Right forelimb (tissue), 1 donor: ENCODE data around the gene SLC43A2.
A peak's percentile ranks its signal among the peaks of the same experiment; 100 is the strongest.
"Not testable (repeated sequence)": the region's sequence is repeated elsewhere in the genome, so short reads cannot be mapped to it uniquely, and the experiment has no call there.

ENCODE experiments used
- DNase-seq: peaks from one replicate; pipeline ENCODE4 v3.0.0-alpha.2; 2018

The SLC43A2 gene

GRCh38 chr17:1627982-1628855 lies at the start of gene SLC43A2:
Gene SLC43A2 (minus strand): TSS chr17:1628834. CDS start chr17:1627874, 960 bp downstream.
- DNase-seq = peak; percentile 85

- DNase-seq = no peak
These were observed 47.8 kb upstream of the SLC43A2 start for GRCh38 chr17:1676401-1676800.

- no peak for DNase-seq
These were observed 44.6 kb upstream of the SLC43A2 start for GRCh38 chr17:1673041-1673785.

- not testable (repeated sequence) for DNase-seq
These were observed 35.3 kb upstream of the SLC43A2 start for GRCh38 chr17:1663934-1664333.

- DNase-seq = no peak
These were observed 32.4 kb upstream of the SLC43A2 start for GRCh38 chr17:1661045-1661444.

- no peak for DNase-seq
These were observed 29.5 kb upstream of the SLC43A2 start for GRCh38 chr17:1658100-1658499.

- DNase-seq = no peak
These were observed 25.1 kb upstream of the SLC43A2 start for GRCh38 chr17:1653735-1654134.

GRCh38 chr17:1652794-1653193 lies 24.2 kb upstream of the SLC43A2 start:
- DNase-seq = not testable (repeated sequence)

- DNase-seq = no peak
These were observed 22.9 kb upstream of the SLC43A2 start for GRCh38 chr17:1651559-1651844.

GRCh38 chr17:1650731-1651558 lies 22.3 kb upstream of the SLC43A2 start:
- DNase-seq = no peak

GRCh38 chr17:1649844-1650501 lies 21.3 kb upstream of the SLC43A2 start, which contains the start of gene RILP:
Gene RILP (minus strand): TSS chr17:1649866. CDS start chr17:1649804, 62 bp downstream.
- DNase-seq = peak; percentile 59

- peak; percentile 94 for DNase-seq
These were observed 20.6 kb upstream of the SLC43A2 start for GRCh38 chr17:1648963-1649843.

- no peak for DNase-seq
These were observed 19.7 kb upstream of the SLC43A2 start for GRCh38 chr17:1648173-1648962.

- no peak for DNase-seq
These were observed 19.2 kb upstream of the SLC43A2 start for GRCh38 chr17:1647802-1648171.

GRCh38 chr17:1646199-1646875 lies 17.7 kb upstream of the SLC43A2 start:
- no peak for DNase-seq

GRCh38 chr17:1645207-1646171 lies 16.9 kb upstream of the SLC43A2 start, which contains the start of gene SCARF1:
Gene SCARF1 (minus strand): TSS chr17:1645732. CDS start chr17:1645697, 35 bp downstream.
- peak; percentile 67 for DNase-seq

- no peak for DNase-seq
These were observed 16.0 kb upstream of the SLC43A2 start for GRCh38 chr17:1644493-1645206.

- DNase-seq = no peak
These were observed 15.4 kb upstream of the SLC43A2 start for GRCh38 chr17:1643999-1644492.
